Sigmoid colon (tissue), 3 donors: Measurements from ENCODE around the gene TDRD6.

Experiments used
- POLR2A ChIP-seq, 2 donors: fragments of 450-650 bp; IDR thresholded peaks; one replicate each; pipeline ENCODE4 v1.6.1; 2016; ENCODE audit warnings: antibody characterized with exemption in 2 of 2, mild to moderate bottlenecking in 2 of 2, moderate library complexity in 2 of 2
- TF ChIP-seq, protein P1 (sequence below), 4 experiments: fragments of 450-650 bp in 3 of 4; fragments of 200-600 bp in 1 of 4; IDR thresholded peaks; one replicate each; pipeline ENCODE4 v1.5.1; 2016 to 2019; ENCODE audit warnings: antibody characterized with exemption in 4 of 4, mild to moderate bottlenecking in 3 of 4, moderate library complexity in 2 of 4

DNA sequence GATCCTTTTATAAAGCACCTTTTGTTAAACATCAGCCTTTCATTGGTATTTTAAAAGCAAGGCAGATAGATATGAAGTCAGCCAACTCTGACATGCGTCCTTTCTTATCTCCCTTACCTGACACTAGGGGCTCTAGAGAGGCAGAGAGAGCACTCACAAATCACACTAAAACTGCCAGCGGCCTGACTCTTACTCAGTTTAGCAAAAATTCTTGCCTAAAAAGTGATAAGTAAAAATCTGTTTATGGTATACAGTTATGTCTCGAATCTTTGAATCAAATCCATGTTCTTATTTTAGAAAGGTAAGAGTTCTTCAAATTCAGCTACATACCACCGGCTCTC, 10.4 kb upstream of the TDRD6 start:
- TF ChIP-seq, protein P1, sequence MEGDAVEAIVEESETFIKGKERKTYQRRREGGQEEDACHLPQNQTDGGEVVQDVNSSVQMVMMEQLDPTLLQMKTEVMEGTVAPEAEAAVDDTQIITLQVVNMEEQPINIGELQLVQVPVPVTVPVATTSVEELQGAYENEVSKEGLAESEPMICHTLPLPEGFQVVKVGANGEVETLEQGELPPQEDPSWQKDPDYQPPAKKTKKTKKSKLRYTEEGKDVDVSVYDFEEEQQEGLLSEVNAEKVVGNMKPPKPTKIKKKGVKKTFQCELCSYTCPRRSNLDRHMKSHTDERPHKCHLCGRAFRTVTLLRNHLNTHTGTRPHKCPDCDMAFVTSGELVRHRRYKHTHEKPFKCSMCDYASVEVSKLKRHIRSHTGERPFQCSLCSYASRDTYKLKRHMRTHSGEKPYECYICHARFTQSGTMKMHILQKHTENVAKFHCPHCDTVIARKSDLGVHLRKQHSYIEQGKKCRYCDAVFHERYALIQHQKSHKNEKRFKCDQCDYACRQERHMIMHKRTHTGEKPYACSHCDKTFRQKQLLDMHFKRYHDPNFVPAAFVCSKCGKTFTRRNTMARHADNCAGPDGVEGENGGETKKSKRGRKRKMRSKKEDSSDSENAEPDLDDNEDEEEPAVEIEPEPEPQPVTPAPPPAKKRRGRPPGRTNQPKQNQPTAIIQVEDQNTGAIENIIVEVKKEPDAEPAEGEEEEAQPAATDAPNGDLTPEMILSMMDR (IDR thresholded peaks at IDR 0.05) = no peak
- TF ChIP-seq POLR2A (IDR thresholded peaks at IDR 0.05) = no peak
